ENCODE results near the gene TNRC6A. TPM values are rescaled to one million over a fixed set of nuclear protein-coding genes. Genes with fewer than 3 reads are reported as not detected.
A peak's percentile ranks its signal among the peaks of the same experiment; 100 is the strongest.

The TNRC6A gene
- total and polyA plus RNA-seq, 9 of the 15 experiments (the other 6 are each of a cell fraction or from before 2014, with no cell fraction given), result 3.4 to 32.1 (median 26.6) TPM

GRCh38 chr16:24844101-24845030 is 114.9 kb downstream of the TNRC6A start (continued):
- TF ChIP-seq TSHZ1 (CRISPR knock-in tag; IDR thresholded peaks at IDR 0.05), result no peak
- TF ChIP-seq SMARCC2 (IDR thresholded peaks at IDR 0.05; ENCODE audit: low read depth), result peak; percentile 92
- TF ChIP-seq BACH1 (tag; IDR thresholded peaks at IDR 0.05), result peak; percentile 78
- TF ChIP-seq NR0B1 (IDR thresholded peaks at IDR 0.05; ENCODE audit: partially characterized antibody), result no peak
- TF ChIP-seq SP1 (CRISPR knock-in tag; IDR thresholded peaks at IDR 0.05), result no peak
- peak; percentile 99 for TF ChIP-seq ZNF316 (IDR thresholded peaks at IDR 0.05)
- peak; percentile 79 for TF ChIP-seq NCOR1 (IDR thresholded peaks at IDR 0.05)
- no peak for TF ChIP-seq E2F4 (CRISPR knock-in tag; IDR thresholded peaks at IDR 0.05; ENCODE audit: low read depth)
- TF ChIP-seq, protein P1, sequence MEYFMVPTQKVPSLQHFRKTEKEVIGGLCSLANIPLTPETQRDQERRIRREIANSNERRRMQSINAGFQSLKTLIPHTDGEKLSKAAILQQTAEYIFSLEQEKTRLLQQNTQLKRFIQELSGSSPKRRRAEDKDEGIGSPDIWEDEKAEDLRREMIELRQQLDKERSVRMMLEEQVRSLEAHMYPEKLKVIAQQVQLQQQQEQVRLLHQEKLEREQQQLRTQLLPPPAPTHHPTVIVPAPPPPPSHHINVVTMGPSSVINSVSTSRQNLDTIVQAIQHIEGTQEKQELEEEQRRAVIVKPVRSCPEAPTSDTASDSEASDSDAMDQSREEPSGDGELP (CRISPR knock-in tag; IDR thresholded peaks at IDR 0.05; ENCODE audit: borderline replicate concordance), result peak; percentile 88
- peak in 1 of 2 experiments; percentile 74; a peak in 1 of 4 replicates for TF ChIP-seq ARNT (IDR thresholded peaks at IDR 0.05)
- TF ChIP-seq STAT6 (CRISPR knock-in tag; IDR thresholded peaks at IDR 0.05), result 0 out of 2 replicates have a peak, but pooled peaks have one; percentile 21
- TF ChIP-seq ZNF232 (CRISPR knock-in tag; IDR thresholded peaks at IDR 0.05), result no peak
- TF ChIP-seq MCM7 (IDR thresholded peaks at IDR 0.05), result no peak
- TF ChIP-seq, protein P2, sequence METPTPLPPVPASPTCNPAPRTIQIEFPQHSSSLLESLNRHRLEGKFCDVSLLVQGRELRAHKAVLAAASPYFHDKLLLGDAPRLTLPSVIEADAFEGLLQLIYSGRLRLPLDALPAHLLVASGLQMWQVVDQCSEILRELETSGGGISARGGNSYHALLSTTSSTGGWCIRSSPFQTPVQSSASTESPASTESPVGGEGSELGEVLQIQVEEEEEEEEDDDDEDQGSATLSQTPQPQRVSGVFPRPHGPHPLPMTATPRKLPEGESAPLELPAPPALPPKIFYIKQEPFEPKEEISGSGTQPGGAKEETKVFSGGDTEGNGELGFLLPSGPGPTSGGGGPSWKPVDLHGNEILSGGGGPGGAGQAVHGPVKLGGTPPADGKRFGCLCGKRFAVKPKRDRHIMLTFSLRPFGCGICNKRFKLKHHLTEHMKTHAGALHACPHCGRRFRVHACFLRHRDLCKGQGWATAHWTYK (CRISPR knock-in tag; IDR thresholded peaks at IDR 0.05), result no peak
- no peak for TF ChIP-seq RBM17 (IDR thresholded peaks at IDR 0.05; ENCODE audit: borderline replicate concordance, low read depth, low read length)
- peak; percentile 91 for TF ChIP-seq HDAC2 (IDR thresholded peaks at IDR 0.05)
